Common myeloid progenitor, CD34-positive (primary cell): Measurements from ENCODE around the gene TBC1D21.

Experiments
- CTCF ChIA-PET: fragments of 350-600 bp; sonication (Branson Sonifier 250); formaldehyde crosslinking; loops from one replicate; lab custom pipeline; 2021; ENCODE audit warnings: antibody characterized with exemption; lab: Charles Lee
- POLR2A ChIA-PET: fragments of 350-600 bp; sonication (Branson Sonifier 250); formaldehyde crosslinking; loops from one replicate; lab custom pipeline; 2021; ENCODE audit warnings: antibody characterized with exemption; lab: Charles Lee
- DNase-seq, 3 donors: peaks; one replicate each; pipeline versions ENCODE4 v3.0.0 to v3.0.0-alpha.2; 2013
- H3K27ac ChIP-seq, 2 experiments: 1 replicate in 1 of 2; 2 replicates in 1 of 2; pipeline ENCODE4 v1.7.0; 2013; ENCODE audit warnings: inconsistent platforms in 2 of 2, low read length in 2 of 2, mild to moderate bottlenecking in 2 of 2, low read depth in 1 of 2, moderate library complexity in 1 of 2; ENCODE audit not compliant: severe bottlenecking in 2 of 2, insufficient read depth in 1 of 2, poor library complexity in 1 of 2
- H3K27me3 ChIP-seq, 5 experiments: replicated peaks in 2 of 5; 1 replicate in 3 of 5; 2 replicates in 2 of 5; pipeline versions ENCODE4 v1.6.1 to v1.7.0; 2013; ENCODE audit warnings: low read length in 4 of 5, mild to moderate bottlenecking in 2 of 5, moderate library complexity in 2 of 5, inconsistent platforms in 1 of 5; ENCODE audit not compliant: insufficient read depth in 5 of 5, control insufficient read depth in 4 of 5
- H3K36me3 ChIP-seq, 4 experiments: 1 replicate in 2 of 4; 2 replicates in 2 of 4; pipeline versions ENCODE4 v1.6.1 to v1.7.0; 2013; ENCODE audit warnings: low read length in 3 of 4, control low read depth in 1 of 4, mild to moderate bottlenecking in 1 of 4; ENCODE audit not compliant: control insufficient read depth in 4 of 4, insufficient read depth in 4 of 4
- H3K4me1 ChIP-seq, 4 experiments: 1 replicate in 3 of 4; 2 replicates in 1 of 4; pipeline versions ENCODE4 v1.6.1 to v1.7.1; 2013; ENCODE audit warnings: low read length in 3 of 4, mild to moderate bottlenecking in 3 of 4, control low read depth in 1 of 4, inconsistent platforms in 1 of 4, moderate library complexity in 1 of 4; ENCODE audit not compliant: control insufficient read depth in 4 of 4, insufficient read depth in 4 of 4; ENCODE audit errors: control extremely low read depth in 1 of 4
- H3K4me3 ChIP-seq, 7 experiments: 1 replicate in 4 of 7; 2 replicates in 3 of 7; pipeline versions ENCODE4 v1.5.1 to v1.7.0; 2013; ENCODE audit warnings: mild to moderate bottlenecking in 7 of 7, low read length in 6 of 7, moderate library complexity in 6 of 7, inconsistent platforms in 2 of 7, low read depth in 2 of 7, control low read depth in 1 of 7; ENCODE audit not compliant: insufficient read depth in 4 of 7, control insufficient read depth in 1 of 7; ENCODE audit errors: extremely low read depth in 1 of 7
- H3K9me3 ChIP-seq, 5 experiments: 1 replicate in 4 of 5; 2 replicates in 1 of 5; pipeline versions ENCODE4 v1.6.1 to v1.7.1; 2013; ENCODE audit warnings: low read length in 4 of 5, mild to moderate bottlenecking in 2 of 5, inconsistent platforms in 1 of 5, low read depth in 1 of 5, moderate library complexity in 1 of 5; ENCODE audit not compliant: control insufficient read depth in 4 of 5, insufficient read depth in 2 of 5; ENCODE audit errors: control extremely low read depth in 1 of 5
- WGBS: methylation state at CpG from one replicate; pipeline ENCODE4 v1.1.5; 2013; ENCODE audit not compliant: insufficient coverage; 5-methylcytosine and 5-hydroxymethylcytosine counted together

Gene TBC1D21

GRCh38 chr15:73915082-73915481 is 41.7 kb downstream of the TBC1D21 start:
- ChIA-PET POLR2A (no interaction called here), CTCF (interaction anchor here (0.6 to 3.1 kb wide), 2 partner anchors 9 to 12 kb away, joined by 4 to 12 read pairs; partner anchors contain the start of gene LOXL1)
- no peak for DNase-seq
- H3K9me3 ChIP-seq = peaks cover 0 to 11% (median 0%) of the 10 kb centered on the region in 5 experiments
- H3K4me1 ChIP-seq = peaks cover 3 to 31% (median 25%) of the 10 kb centered on the region in 4 experiments
- no peak overlapping the region for H3K4me3 ChIP-seq
- no CpG with 5 or more reads among the region's 2 CpGs for WGBS
- H3K27me3 ChIP-seq = no peaks in the 10 kb centered on the region
- H3K27ac ChIP-seq = no peak overlapping the region
- H3K36me3 ChIP-seq = peaks cover 0 to 20% (median 8%) of the 10 kb centered on the region in 4 experiments

- Histone ChIP-seq H3K9me3 (peaks cover 0 to 11% (median 0%) of the 10 kb centered on the region in 5 experiments), H3K27me3 (no peaks in the 10 kb centered on the region), H3K27ac (no peak overlapping the region), H3K36me3 (peaks cover 0 to 20% (median 8%) of the 10 kb centered on the region in 4 experiments), H3K4me1 (peaks cover 2 to 52% (median 50%) of the 10 kb centered on the region in 4 experiments), H3K4me3 (no peak overlapping the region)
- ChIA-PET CTCF (interaction anchor here (1.8 to 2.9 kb wide), 2 partner anchors 11 to 14 kb away, joined by 4 to 12 read pairs; no protein-coding TSS in a partner anchor), POLR2A (no interaction called here)
- WGBS = 100% methylated on average over 3 of the region's 3 CpGs
- DNase-seq = no peak
Observed at GRCh38 chr15:73918784-73919183, 45.4 kb downstream of the TBC1D21 start.

GRCh38 chr15:73919706-73920105 is 46.3 kb downstream of the TBC1D21 start:
- H3K4me1 ChIP-seq = peaks cover 3 to 54% (median 51%) of the 10 kb centered on the region in 4 experiments
- ChIA-PET CTCF (interaction anchor here (0.9 to 4.4 kb wide), 6 partner anchors 9 to 35 kb away, joined by 3 to 16 read pairs (median 5); no protein-coding TSS in a partner anchor), POLR2A (no interaction called here)
- DNase-seq = no peak
- H3K27me3 ChIP-seq = no peaks in the 10 kb centered on the region
- WGBS = 100% methylated on average over 3 of the region's 6 CpGs
- H3K36me3 ChIP-seq = peaks cover 0 to 20% (median 8%) of the 10 kb centered on the region in 4 experiments
- peak overlapping the region in 1 of 2 experiments; percentile 66 for H3K27ac ChIP-seq
- H3K9me3 ChIP-seq = peaks cover 0 to 11% (median 0%) of the 10 kb centered on the region in 5 experiments
- H3K4me3 ChIP-seq = peak overlapping the region in 1 of 7 experiments; percentile 11

GRCh38 chr15:73921254-73921925 is 48.0 kb downstream of the TBC1D21 start:
- peaks cover 0 to 15% (median 8%) of the 10 kb centered on the region in 4 experiments for H3K36me3 ChIP-seq
- H3K27ac ChIP-seq = no peak overlapping the region
- peaks cover 3 to 69% (median 63%) of the 10 kb centered on the region in 4 experiments for H3K4me1 ChIP-seq
- ChIA-PET CTCF (interaction anchor here (1.3 to 4.4 kb wide), 6 partner anchors 8 to 49 kb away, joined by 3 to 16 read pairs (median 7); no protein-coding TSS in a partner anchor), POLR2A (no interaction called here)
- DNase-seq = peak in 1 of 3 donors; percentile 43
- WGBS = 68% methylated on average over 3 of the region's 4 CpGs
- peak overlapping the region in 3 of 7 experiments; percentile 4 to 22 (median 11) for H3K4me3 ChIP-seq
- H3K27me3 ChIP-seq = no peaks in the 10 kb centered on the region
- peaks cover 0 to 8% (median 0%) of the 10 kb centered on the region in 5 experiments for H3K9me3 ChIP-seq

GRCh38 chr15:73922186-73923151 is 49.1 kb downstream of the TBC1D21 start:
- H3K27ac ChIP-seq = no peak overlapping the region
- no peaks in the 10 kb centered on the region for H3K27me3 ChIP-seq
- DNase-seq = no peak
- ChIA-PET POLR2A (no interaction called here), CTCF (interaction anchor here (1.3 to 4.4 kb wide), 7 partner anchors 10 to 50 kb away, joined by 3 to 16 read pairs (median 5); no protein-coding TSS in a partner anchor)
- H3K4me1 ChIP-seq = peaks cover 3 to 77% (median 73%) of the 10 kb centered on the region in 4 experiments
- peaks cover 0 to 15% (median 8%) of the 10 kb centered on the region in 4 experiments for H3K36me3 ChIP-seq
- peak overlapping the region in 4 of 7 experiments; percentile 11 to 51 (median 20) for H3K4me3 ChIP-seq
- H3K9me3 ChIP-seq = peaks cover 0 to 8% (median 0%) of the 10 kb centered on the region in 5 experiments
- 37% methylated on average over 13 of the region's 19 CpGs for WGBS

- WGBS = 83% methylated on average over 6 of the region's 7 CpGs
- Histone ChIP-seq H3K4me1 (peaks cover 3 to 80% (median 77%) of the 10 kb centered on the region in 4 experiments), H3K27me3 (no peaks in the 10 kb centered on the region), H3K9me3 (peaks cover 0 to 4% (median 0%) of the 10 kb centered on the region in 5 experiments), H3K36me3 (peaks cover 0 to 10% (median 6%) of the 10 kb centered on the region in 4 experiments), H3K4me3 (no peak overlapping the region), H3K27ac (no peak overlapping the region)
- CTCF ChIA-PET = interaction anchor here (1.3 to 4.4 kb wide), 11 partner anchors 9 to 51 kb away, joined by 3 to 16 read pairs (median 5); partner anchors contain the start of gene TBC1D21
- no peak for DNase-seq
- POLR2A ChIA-PET = no interaction called here
Observed at GRCh38 chr15:73923156-73923487, 49.8 kb downstream of the TBC1D21 start.
